ENCODE results near the gene ANKH. TPM values are rescaled to one million over a fixed set of nuclear protein-coding genes. Genes with fewer than 3 reads are reported as not detected.

The ANKH gene
- polyA plus RNA-seq, 1 donor from 2014 or later, result 9.9 TPM

- H2AFZ ChIP-seq (ENCODE audit: low read depth, low read length), result no peak overlapping the region
- H3K79me2 ChIP-seq (replicated peaks; ENCODE audit: insufficient read depth, low read length), result no peaks in the 10 kb centered on the region
- peaks cover 7% of the 10 kb centered on the region for H3K36me3 ChIP-seq (ENCODE audit: insufficient read depth, low read length)
- no peaks in the 10 kb centered on the region for H3F3A ChIP-seq (ENCODE audit: insufficient read depth, low read length, poor library complexity, severe bottlenecking)
- H3K9ac ChIP-seq (ENCODE audit: low read length), result no peak overlapping the region
- H3K27me3 ChIP-seq (ENCODE audit: insufficient read depth, low read depth, low read length), result no peaks in the 10 kb centered on the region
- no peaks in the 10 kb centered on the region for H4K20me1 ChIP-seq (ENCODE audit: insufficient read depth)
- no peak overlapping the region for H3K4me3 ChIP-seq (ENCODE audit: low read length)
- no peak overlapping the region for H3K27ac ChIP-seq (ENCODE audit: low read length)
- H3K9me2 ChIP-seq (ENCODE audit: insufficient read depth, low read length), result no peaks in the 10 kb centered on the region
- no peaks in the 10 kb centered on the region for H3K9me3 ChIP-seq (ENCODE audit: low read length)
- TF ChIP-seq TAF1 (IDR thresholded peaks at IDR 0.05; ENCODE audit: low read depth), result no peak
- TF ChIP-seq EP300 (conservative IDR thresholded peaks at IDR 0.05; ENCODE audit: poor library complexity, severe bottlenecking), result no peak
- no peak for TF ChIP-seq REST (IDR thresholded peaks at IDR 0.05; ENCODE audit: borderline replicate concordance)
- TF ChIP-seq RAD21 (conservative IDR thresholded peaks at IDR 0.05), result no peak
- no peak for TF ChIP-seq MXI1 (conservative IDR thresholded peaks at IDR 0.05; ENCODE audit: poor library complexity, severe bottlenecking)
- TF ChIP-seq POLR2AphosphoS5 (IDR thresholded peaks at IDR 0.05), result no peak
- TF ChIP-seq CTCF (IDR thresholded peaks at IDR 0.05; ENCODE audit: poor library complexity, severe bottlenecking), result no peak
- TF ChIP-seq EZH2 (IDR thresholded peaks at IDR 0.05; ENCODE audit: borderline replicate concordance, insufficient read depth, low read length, poor library complexity, severe bottlenecking), result no peak
- TF ChIP-seq SMC3 (conservative IDR thresholded peaks at IDR 0.05; ENCODE audit: poor library complexity), result no peak
- H3K4me2 ChIP-seq (ENCODE audit: low read length), result no peak overlapping the region
Observed at GRCh38 chr5:14715481-14715880, 156.1 kb downstream of the ANKH start.

GRCh38 chr5:14714706-14715105, 156.9 kb downstream of the ANKH start:
- H3F3A ChIP-seq (ENCODE audit: insufficient read depth, low read length, poor library complexity, severe bottlenecking), result no peaks in the 10 kb centered on the region
- TF ChIP-seq TAF1 (IDR thresholded peaks at IDR 0.05; ENCODE audit: low read depth) (no peak), EP300 (conservative IDR thresholded peaks at IDR 0.05; ENCODE audit: poor library complexity, severe bottlenecking) (no peak), REST (IDR thresholded peaks at IDR 0.05; ENCODE audit: borderline replicate concordance) (no peak), CTCF (IDR thresholded peaks at IDR 0.05; ENCODE audit: poor library complexity, severe bottlenecking) (no peak), POLR2AphosphoS5 (IDR thresholded peaks at IDR 0.05) (no peak), RAD21 (conservative IDR thresholded peaks at IDR 0.05) (no peak), MXI1 (conservative IDR thresholded peaks at IDR 0.05; ENCODE audit: poor library complexity, severe bottlenecking) (no peak), SMC3 (conservative IDR thresholded peaks at IDR 0.05; ENCODE audit: poor library complexity) (no peak), EZH2 (IDR thresholded peaks at IDR 0.05; ENCODE audit: borderline replicate concordance, insufficient read depth, low read length, poor library complexity, severe bottlenecking) (no peak)
- no peak overlapping the region for H3K4me2 ChIP-seq (ENCODE audit: low read length)
- no peaks in the 10 kb centered on the region for H3K79me2 ChIP-seq (replicated peaks; ENCODE audit: insufficient read depth, low read length)
- H3K4me3 ChIP-seq (ENCODE audit: low read length), result no peak overlapping the region
- no peak overlapping the region for H3K27ac ChIP-seq (ENCODE audit: low read length)
- H3K9me3 ChIP-seq (ENCODE audit: low read length), result no peaks in the 10 kb centered on the region
- H3K27me3 ChIP-seq (ENCODE audit: insufficient read depth, low read depth, low read length), result no peaks in the 10 kb centered on the region
- H4K20me1 ChIP-seq (ENCODE audit: insufficient read depth), result no peaks in the 10 kb centered on the region
- no peak overlapping the region for H2AFZ ChIP-seq (ENCODE audit: low read depth, low read length)
- H3K9ac ChIP-seq (ENCODE audit: low read length), result no peak overlapping the region
- peaks cover 14% of the 10 kb centered on the region for H3K36me3 ChIP-seq (ENCODE audit: insufficient read depth, low read length)
- H3K9me2 ChIP-seq (ENCODE audit: insufficient read depth, low read length), result no peaks in the 10 kb centered on the region

All from neural cell (in vitro differentiated cells).